Effector memory CD8-positive, alpha-beta T cell (primary cell): Measurements from ENCODE around the gene TMEM86B.
A peak's percentile ranks its signal among the peaks of the same experiment; 100 is the strongest.

Experiments
- ATAC-seq: fragments of 150-1000 bp; cut with Tn5 transposase; replicated peaks from 2 replicates; pipeline ENCODE4 v1.10.0; 2021; ENCODE audit warnings: mild to moderate bottlenecking, moderate library complexity
- DNase-seq, 3 experiments: peaks; one replicate each; pipeline ENCODE4 v3.0.0; 2021
- H3K27ac Mint-ChIP-seq, 2 donors: one replicate each; pipeline ENCODE4 v1.8.0; 2022; ENCODE audit warnings: mild to moderate bottlenecking in 2 of 2, mixed read lengths in 2 of 2, moderate library complexity in 2 of 2
- H3K27me3 Mint-ChIP-seq, 2 donors: one replicate each; pipeline ENCODE4 v1.8.0; 2022; ENCODE audit warnings: mixed read lengths in 2 of 2
- H3K36me3 Mint-ChIP-seq: one replicate; pipeline ENCODE4 v1.8.0; 2022; ENCODE audit warnings: mild to moderate bottlenecking, moderate library complexity, mixed read lengths; ENCODE audit not compliant: insufficient read depth
- H3K4me1 Mint-ChIP-seq, 2 donors: one replicate each; pipeline ENCODE4 v1.8.0; 2022; ENCODE audit warnings: low read depth in 2 of 2, mixed read lengths in 2 of 2
- H3K4me3 Mint-ChIP-seq, 2 donors: one replicate each; pipeline ENCODE4 v1.8.0; 2022; ENCODE audit warnings: mild to moderate bottlenecking in 2 of 2, mixed read lengths in 2 of 2, moderate library complexity in 2 of 2
- H3K9me3 Mint-ChIP-seq, 2 donors: one replicate each; pipeline ENCODE4 v1.8.0; 2022; ENCODE audit warnings: mixed read lengths in 2 of 2

The TMEM86B gene

GRCh38 chr19:55244004-55244680 lies 15.6 kb upstream of the TMEM86B start:
- peaks cover 77% of the 10 kb centered on the region for H3K36me3 Mint-ChIP-seq
- H3K27ac Mint-ChIP-seq = peak overlapping the region; percentile 32 to 67
- H3K9me3 Mint-ChIP-seq = no peaks in the 10 kb centered on the region
- no peak for DNase-seq
- no peak for ATAC-seq
- H3K27me3 Mint-ChIP-seq = no peaks in the 10 kb centered on the region
- no peak overlapping the region for H3K4me3 Mint-ChIP-seq
- peaks cover 15 to 23% of the 10 kb centered on the region in 2 donors for H3K4me1 Mint-ChIP-seq

DNA sequence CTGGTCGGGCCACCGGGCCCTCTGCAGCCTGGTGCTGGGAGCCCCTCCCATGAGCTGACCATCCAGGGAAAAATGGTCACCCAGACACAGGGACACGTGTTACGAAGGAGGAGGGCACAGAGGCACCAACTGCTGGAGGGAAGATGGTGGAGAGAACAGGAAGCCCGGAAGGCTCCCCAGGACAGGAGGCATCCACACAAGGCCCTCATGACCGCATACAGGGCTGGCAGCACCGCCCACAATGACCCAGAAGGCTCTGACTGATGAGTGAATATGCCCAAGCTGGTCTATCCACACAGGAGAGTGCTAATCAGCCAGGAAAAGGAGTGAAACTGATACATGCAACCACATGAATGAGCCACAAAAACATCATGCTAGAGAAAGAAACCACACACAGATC lies 14.0 kb upstream of the TMEM86B start:
- peaks cover 88% of the 10 kb centered on the region for H3K36me3 Mint-ChIP-seq

GRCh38 chr19:55241935-55242464 lies 13.4 kb upstream of the TMEM86B start:
- Mint-ChIP-seq H3K4me1 (peaks cover 5 to 11% of the 10 kb centered on the region in 2 donors), H3K36me3 (peaks cover 93% of the 10 kb centered on the region)
- DNase-seq = no peak

More for the DNA sequence above, 14.0 kb upstream of the TMEM86B start:
- DNase-seq (no peak), ATAC-seq (no peak)
- Mint-ChIP-seq H3K27me3 (no peaks in the 10 kb centered on the region), H3K4me3 (no peak overlapping the region), H3K4me1 (peaks cover 5 to 11% of the 10 kb centered on the region in 2 donors), H3K9me3 (no peaks in the 10 kb centered on the region), H3K27ac (no peak overlapping the region)

DNA sequence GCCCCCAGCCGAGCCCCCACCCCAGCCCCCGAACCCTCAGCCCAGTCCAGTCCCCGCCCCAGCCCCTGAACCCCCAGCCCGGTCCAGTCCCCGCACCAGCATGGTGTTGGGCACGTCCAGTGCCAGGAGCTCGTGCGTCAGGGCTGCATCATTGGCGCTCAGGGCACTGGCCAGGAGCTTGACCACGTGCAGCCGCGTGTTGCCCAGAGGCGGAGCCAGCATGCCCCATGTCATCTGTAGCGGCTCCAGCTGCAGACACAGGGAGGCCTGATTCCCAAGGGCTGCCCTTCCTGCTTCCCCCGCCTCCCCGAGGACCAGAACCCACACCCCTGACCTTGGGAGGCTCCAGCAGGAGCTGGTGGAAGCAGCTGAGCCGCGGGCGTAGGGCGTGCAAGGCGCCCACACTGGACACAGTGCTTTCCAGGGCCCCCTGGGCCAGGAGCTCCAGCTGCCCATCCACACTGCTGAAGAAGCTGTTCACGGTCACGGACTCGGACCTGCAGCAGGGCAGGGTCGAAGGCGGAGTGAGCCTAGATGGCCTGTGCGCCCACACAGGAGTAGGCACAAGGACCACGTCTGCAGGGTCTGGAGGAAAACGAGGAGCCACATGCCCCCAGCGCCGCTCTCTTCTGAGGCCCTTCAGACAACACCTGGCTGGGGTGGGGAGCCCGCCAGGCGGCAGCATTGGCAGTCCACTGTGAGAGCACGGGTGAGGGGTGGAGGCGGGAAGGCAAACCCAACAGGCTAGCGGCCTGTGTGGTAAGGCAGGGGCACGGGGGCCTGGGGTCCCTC lies 12.8 kb upstream of the TMEM86B start:
- Mint-ChIP-seq H3K27me3 (no peaks in the 10 kb centered on the region), H3K4me1 (peaks cover 5 to 11% of the 10 kb centered on the region in 2 donors), H3K36me3 (peaks cover 93% of the 10 kb centered on the region), H3K9me3 (no peaks in the 10 kb centered on the region), H3K27ac (peak overlapping the region in 1 of 2 donors; percentile 69), H3K4me3 (no peak overlapping the region)
- ATAC-seq (no peak), DNase-seq (no peak)

More at GRCh38 chr19:55241935-55242464, 13.4 kb upstream of the TMEM86B start:
- no peaks in the 10 kb centered on the region for H3K9me3 Mint-ChIP-seq
- no peaks in the 10 kb centered on the region for H3K27me3 Mint-ChIP-seq
- ATAC-seq = no peak
- H3K27ac Mint-ChIP-seq = no peak overlapping the region
- H3K4me3 Mint-ChIP-seq = no peak overlapping the region

GRCh38 chr19:55240713-55241020 lies 12.1 kb upstream of the TMEM86B start:
- peak overlapping the region in 1 of 2 donors; percentile 69 for H3K27ac Mint-ChIP-seq
- H3K27me3 Mint-ChIP-seq = no peaks in the 10 kb centered on the region
- H3K4me1 Mint-ChIP-seq = peaks cover 5 to 7% of the 10 kb centered on the region in 2 donors
- peaks cover 93% of the 10 kb centered on the region for H3K36me3 Mint-ChIP-seq
- DNase-seq = no peak
- no peak for ATAC-seq
- no peak overlapping the region for H3K4me3 Mint-ChIP-seq
- H3K9me3 Mint-ChIP-seq = no peaks in the 10 kb centered on the region

GRCh38 chr19:55239004-55239403 lies 10.4 kb upstream of the TMEM86B start:
- no peak overlapping the region for H3K4me3 Mint-ChIP-seq
- H3K4me1 Mint-ChIP-seq = peaks cover 10 to 13% of the 10 kb centered on the region in 2 donors
- ATAC-seq (no peak), DNase-seq (no peak)
- H3K36me3 Mint-ChIP-seq = peaks cover 99% of the 10 kb centered on the region
- H3K27ac Mint-ChIP-seq = no peak overlapping the region
- no peaks in the 10 kb centered on the region for H3K9me3 Mint-ChIP-seq
- no peaks in the 10 kb centered on the region for H3K27me3 Mint-ChIP-seq

DNA sequence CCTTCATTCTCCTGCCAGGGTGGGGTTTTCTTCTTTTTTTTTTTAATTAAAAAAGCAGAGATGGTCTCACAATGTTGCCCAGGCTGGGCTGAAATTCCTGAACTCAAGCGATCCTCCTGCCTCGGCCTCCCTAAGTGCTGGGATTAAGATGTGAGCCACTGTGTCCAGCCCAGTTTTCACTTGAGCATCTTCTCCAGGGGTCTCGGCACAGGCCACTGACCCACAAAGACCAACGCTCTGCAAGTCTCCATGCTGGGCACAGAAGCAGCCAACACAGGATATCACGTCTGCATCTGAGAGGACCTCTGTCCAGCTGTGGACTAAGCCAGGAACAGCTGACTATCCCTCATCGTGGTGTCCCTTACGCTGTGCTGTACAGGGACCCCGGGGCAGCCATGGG lies 9.5 kb upstream of the TMEM86B start:
- Mint-ChIP-seq H3K36me3 (peaks cover 99% of the 10 kb centered on the region), H3K4me3 (no peak overlapping the region), H3K4me1 (peaks cover 10 to 13% of the 10 kb centered on the region in 2 donors), H3K9me3 (no peaks in the 10 kb centered on the region), H3K27me3 (no peaks in the 10 kb centered on the region), H3K27ac (no peak overlapping the region)
- ATAC-seq (no peak), DNase-seq (no peak)

DNA sequence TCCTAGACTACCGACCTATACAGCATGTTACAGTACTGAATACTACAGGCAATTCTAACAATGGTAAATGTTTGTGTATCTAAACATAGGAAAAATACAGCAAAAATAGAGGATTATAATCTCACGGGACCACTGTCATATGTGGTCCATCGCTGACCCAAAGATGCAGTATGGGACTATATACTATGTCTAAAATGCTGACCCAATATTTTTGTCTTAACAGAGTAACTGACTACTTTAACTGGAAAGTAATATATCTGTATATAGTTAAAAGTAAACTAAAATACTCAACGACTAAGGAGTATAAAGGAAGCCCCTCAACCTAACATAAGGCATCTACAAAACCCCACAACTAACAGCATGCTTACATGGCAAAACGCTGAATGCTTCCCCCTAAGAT lies 4.4 kb upstream of the TMEM86B start:
- H3K27ac Mint-ChIP-seq = no peak overlapping the region
- no peaks in the 10 kb centered on the region for H3K27me3 Mint-ChIP-seq

DNA sequence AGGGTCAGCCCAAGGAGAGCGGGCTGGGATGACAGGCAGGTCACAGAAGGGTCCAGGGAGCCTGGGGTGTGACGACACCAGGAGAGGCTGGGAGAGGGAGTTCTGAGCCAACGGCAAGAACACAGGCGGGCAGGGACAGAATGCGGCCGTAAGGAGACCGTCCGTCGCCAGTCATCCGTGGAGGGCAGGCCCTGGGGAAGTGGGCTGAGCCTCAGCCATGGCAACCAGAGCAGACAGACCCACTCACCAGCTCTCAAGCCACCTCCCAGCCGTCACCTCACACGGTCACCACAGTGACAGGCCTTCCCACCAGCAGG lies 3.7 kb upstream of the TMEM86B start:
- Mint-ChIP-seq H3K27ac (peak overlapping the region in 1 of 2 donors; percentile 67), H3K9me3 (no peaks in the 10 kb centered on the region), H3K4me3 (no peak overlapping the region), H3K4me1 (peaks cover 6 to 8% of the 10 kb centered on the region in 2 donors), H3K27me3 (no peaks in the 10 kb centered on the region), H3K36me3 (peaks cover 80% of the 10 kb centered on the region)
- DNase-seq (no peak), ATAC-seq (no peak)

More for the DNA sequence above, 4.4 kb upstream of the TMEM86B start:
- no peak for DNase-seq
- peaks cover 83% of the 10 kb centered on the region for H3K36me3 Mint-ChIP-seq
- no peaks in the 10 kb centered on the region for H3K9me3 Mint-ChIP-seq
- ATAC-seq = no peak
- no peak overlapping the region for H3K4me3 Mint-ChIP-seq
- peaks cover 6 to 8% of the 10 kb centered on the region in 2 donors for H3K4me1 Mint-ChIP-seq

GRCh38 chr19:55231391-55232285 lies 3.1 kb upstream of the TMEM86B start:
- Mint-ChIP-seq H3K27ac (peak overlapping the region in 1 of 2 donors; percentile 67), H3K4me1 (peaks cover 6 to 8% of the 10 kb centered on the region in 2 donors), H3K4me3 (no peak overlapping the region), H3K9me3 (no peaks in the 10 kb centered on the region), H3K36me3 (peaks cover 76% of the 10 kb centered on the region), H3K27me3 (no peaks in the 10 kb centered on the region)
- DNase-seq = no peak
- ATAC-seq = no peak

DNA sequence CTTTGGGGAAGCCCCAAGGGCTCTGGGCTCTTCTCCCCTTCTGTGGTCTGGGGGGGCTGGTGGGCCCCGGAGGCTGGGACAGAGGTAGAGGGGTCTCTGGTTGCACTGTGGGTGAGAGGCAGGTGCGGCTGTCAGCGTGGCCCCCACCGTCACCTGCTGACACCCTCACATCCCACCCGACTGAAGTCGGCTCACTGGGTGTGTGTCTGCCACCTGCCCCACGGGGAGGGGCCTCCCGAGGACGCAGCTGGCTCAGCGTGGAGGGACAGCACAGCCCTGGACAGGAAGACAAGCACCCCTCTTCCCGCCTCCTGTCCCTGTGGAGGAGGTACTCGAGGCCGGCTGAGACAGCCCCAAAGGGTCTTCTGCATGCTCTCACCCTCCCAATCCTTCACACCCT lies 2.2 kb upstream of the TMEM86B start:
- Mint-ChIP-seq H3K4me3 (no peak overlapping the region), H3K4me1 (peaks cover 7 to 8% of the 10 kb centered on the region in 2 donors), H3K27ac (no peak overlapping the region), H3K27me3 (no peaks in the 10 kb centered on the region), H3K9me3 (no peaks in the 10 kb centered on the region), H3K36me3 (peaks cover 74% of the 10 kb centered on the region)
- no peak for ATAC-seq
- no peak for DNase-seq

- peaks cover 11% of the 10 kb centered on the region in 2 donors for H3K4me1 Mint-ChIP-seq
- H3K27me3 Mint-ChIP-seq = no peaks in the 10 kb centered on the region
- no peak overlapping the region for H3K4me3 Mint-ChIP-seq
- peaks cover 73% of the 10 kb centered on the region for H3K36me3 Mint-ChIP-seq
- peak overlapping the region in 1 of 2 donors; percentile 82 for H3K27ac Mint-ChIP-seq
- DNase-seq (no peak), ATAC-seq (no peak)
- H3K9me3 Mint-ChIP-seq = no peaks in the 10 kb centered on the region
These were observed 1.8 kb upstream of the TMEM86B start for GRCh38 chr19:55230329-55230728.

DNA sequence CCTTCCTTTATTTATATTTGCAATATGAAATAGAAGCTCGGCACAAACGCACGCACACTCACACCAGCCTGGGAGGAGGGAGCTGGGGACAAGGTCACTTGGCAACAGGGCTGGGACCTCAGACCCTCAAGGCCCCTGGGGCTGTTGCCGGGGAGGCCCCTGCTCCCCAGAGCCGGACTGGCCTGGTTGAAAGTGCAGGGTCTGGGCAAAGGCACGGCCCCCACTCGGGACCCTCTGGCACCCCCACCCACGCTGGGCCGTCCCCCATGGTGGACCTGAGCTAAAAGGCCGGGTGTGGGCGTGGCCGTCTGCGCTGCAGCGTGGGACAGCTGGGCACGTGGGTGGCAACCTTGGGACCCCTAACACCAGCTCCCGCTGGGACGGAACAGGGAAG lies 1.2 kb upstream of the TMEM86B start:
- no peak for ATAC-seq
- DNase-seq = no peak
- H3K4me1 Mint-ChIP-seq = peaks cover 12 to 13% of the 10 kb centered on the region in 2 donors
- no peak overlapping the region for H3K4me3 Mint-ChIP-seq
- H3K9me3 Mint-ChIP-seq = no peaks in the 10 kb centered on the region
- no peaks in the 10 kb centered on the region for H3K27me3 Mint-ChIP-seq
- peaks cover 71% of the 10 kb centered on the region for H3K36me3 Mint-ChIP-seq
- peak overlapping the region in 1 of 2 donors; percentile 82 for H3K27ac Mint-ChIP-seq
